HG02642 (cell line): ENCODE results near the gene NDST1.

Experiments
- ATAC-seq: cut with Tn5 transposase; IDR thresholded peaks from one replicate; pipeline ENCODE4 v1.9.1; 2021; ENCODE audit warnings: mild to moderate bottlenecking; ENCODE audit not compliant: unreplicated experiment, poor library complexity

Gene NDST1

DNA sequence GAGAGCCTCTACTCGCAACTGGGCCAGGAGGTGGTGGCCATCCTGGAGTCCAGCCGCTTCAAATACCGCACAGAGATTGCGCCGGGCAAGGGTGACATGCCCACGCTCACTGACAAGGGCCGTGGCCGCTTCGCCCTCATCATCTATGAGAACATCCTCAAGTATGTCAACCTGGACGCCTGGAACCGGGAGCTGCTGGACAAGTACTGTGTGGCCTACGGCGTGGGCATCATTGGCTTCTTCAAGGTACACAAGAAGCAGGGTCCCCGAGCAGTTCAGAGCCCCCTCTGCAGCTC, 13.5 kb downstream of the NDST1 start:
- no peak for ATAC-seq

DNA sequence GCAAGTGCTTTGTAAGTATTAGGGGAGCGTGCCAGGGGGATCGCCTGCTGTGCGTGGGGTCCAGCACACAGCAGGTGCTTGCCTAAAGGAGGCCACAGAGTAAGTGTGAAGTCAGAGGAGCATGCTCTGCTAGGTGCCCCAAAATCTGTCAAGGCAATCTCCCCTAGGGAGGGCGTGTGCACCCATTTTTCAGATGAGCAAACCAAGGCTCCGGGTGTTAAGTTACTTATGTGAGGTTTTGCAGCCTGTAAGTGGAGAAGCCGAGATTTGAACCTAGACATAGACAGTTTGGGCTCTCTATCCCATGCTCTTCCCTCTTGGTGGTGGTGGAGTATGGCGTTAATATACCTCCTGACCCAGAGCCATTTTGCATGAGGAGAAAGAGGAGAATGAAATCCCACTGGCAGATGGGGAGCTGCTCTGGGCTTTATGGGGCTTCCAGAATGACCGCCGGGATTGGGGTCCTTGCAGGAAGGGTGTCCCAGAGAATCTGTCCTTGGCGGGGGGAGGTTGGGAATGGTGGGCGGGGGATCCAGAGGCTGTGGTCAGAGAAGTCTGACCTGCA, 14.1 kb downstream of the NDST1 start:
- ATAC-seq = no peak

DNA sequence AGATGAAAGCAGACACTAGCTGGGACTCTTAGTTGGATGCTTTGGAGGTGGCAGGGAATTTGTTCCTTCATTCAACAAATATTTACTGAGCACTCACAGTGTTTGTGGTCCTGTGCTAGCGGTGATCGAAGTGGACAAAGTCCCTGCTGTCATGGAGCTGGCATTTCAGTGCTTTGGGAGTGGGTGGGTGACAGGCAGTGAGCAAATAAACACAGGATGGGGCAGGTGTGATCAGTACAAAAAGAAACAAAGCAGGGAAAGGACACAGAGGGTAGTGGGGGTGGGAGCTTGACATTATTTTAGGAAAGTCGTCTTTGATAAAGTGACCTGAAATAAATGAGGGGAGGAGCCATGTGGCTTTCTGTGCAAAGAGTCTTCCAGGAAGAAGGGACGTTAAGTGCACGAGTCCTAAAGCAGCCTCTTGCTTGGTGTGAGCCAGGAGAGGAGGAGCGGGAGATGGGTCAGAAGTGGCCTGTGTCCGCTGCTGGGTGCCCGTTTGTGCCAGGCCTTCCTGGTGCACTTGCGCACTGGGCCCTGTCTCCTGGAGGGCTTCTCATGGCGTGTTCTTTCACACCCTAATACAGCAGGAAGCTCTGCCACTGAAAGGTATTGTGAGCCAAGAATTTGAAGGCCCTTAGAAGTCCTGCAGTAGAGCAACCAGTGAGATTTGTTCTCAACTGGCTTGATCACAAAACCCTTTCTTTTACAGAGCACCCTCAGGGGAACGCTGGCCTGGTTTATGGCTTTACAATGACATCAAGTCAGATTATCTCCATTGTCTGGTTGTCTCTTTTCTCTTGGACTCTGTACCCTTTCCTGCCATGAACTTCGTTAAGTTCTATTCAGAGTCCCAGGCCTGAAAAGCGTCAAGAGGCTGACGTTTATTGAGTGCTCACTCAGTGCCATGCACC, 14.8 kb downstream of the NDST1 start:
- ATAC-seq = no peak

DNA sequence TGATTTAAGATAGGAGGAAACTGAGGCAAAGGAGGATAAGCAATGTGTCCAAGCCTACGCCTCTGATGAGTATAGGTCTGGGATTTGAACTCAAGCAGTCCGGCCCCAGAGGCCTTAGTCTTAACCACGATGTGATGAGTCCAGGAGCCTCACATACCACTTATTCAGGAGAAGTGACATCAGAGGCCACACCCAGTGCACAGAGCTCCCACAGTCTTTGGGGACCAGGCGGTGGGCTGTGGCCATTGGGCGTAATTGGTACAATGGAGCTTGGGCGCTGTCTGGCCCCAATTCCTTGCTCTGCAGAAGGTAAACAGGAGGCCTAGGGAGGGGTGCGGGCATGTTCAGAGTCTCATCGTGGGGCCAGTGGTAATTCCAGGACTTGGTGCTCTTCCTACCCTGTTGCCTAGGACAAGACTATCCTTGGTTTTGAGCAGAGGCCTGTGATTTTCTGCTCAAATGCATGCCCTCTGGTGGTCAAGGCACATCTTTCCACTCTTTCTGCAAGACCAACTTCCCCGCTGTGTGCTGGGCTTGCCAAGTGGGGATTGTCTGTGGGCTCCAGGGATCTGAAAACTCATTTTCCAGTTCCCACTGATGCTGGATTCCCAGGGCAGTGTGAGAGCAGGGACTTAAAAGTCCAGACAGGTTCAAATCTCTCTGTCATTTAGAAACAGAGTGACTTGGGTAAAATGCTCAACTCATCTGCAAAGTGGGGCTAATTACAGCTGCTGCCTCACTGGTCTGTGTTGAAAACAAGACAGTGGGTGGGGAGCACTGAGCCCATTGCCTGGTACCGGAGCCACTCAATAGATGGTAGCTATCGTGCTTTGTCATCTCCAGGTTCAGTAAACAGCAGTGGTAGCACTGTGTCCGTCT, 15.8 kb downstream of the NDST1 start:
- ATAC-seq = no peak

DNA sequence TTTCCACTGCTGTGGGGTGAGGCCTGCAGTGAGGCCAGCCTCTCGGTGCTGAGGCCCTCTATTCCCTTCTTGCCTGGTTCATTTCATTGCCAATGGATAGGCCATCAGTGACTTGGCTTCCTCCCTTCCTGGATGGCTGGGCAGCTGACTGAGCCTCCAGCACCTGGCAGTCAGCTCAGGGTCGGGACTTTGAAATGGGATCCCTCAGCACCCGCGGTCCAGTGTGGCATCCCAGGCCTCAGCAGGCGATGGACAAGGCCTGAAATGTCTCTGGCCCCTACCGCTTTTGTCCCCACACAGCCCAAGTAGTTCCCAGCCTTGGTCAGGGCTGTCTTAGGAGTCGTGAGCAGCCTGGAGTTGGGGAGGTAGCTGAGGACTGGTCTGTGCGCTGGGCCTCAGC, 17.2 kb downstream of the NDST1 start:
- no peak for ATAC-seq

DNA sequence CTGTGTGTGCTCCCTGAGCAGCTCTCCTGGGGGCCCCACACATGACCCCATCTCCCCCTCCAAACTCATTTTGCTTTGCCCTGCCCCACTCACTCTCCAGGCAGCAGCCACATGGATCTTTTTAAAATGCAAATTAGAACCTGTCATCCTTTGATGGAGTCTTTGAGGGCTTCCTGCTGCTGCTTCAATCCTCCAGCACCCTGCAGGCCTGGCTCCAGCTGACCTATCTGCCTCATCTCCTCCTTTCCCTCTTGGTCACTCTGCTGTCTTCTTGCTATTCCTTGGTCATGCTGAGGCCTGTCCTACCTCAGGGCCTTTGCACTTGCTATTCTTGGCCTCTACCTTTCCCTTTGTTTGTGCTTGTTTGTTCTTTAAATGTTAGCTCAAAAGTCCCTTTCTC, 17.9 kb downstream of the NDST1 start:
- ATAC-seq = no peak

DNA sequence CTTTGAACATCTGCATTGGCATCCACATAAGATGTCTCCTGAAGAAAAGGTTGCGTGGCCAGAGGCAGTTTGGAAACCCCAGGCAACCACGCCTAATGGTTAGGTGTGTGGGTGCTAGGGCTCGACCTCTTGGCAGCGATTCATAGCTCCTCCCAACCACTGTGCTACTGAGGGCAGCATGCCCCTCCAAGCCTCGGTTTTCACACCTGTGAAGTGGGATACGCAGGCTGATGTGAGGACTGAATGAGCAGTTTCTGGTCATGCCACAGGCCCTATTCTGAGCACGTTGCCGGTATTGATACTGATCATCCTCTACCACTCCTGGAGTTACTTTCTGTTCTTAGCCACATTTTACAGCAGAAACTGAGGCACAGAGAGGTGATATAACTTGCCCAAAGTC, 19.1 kb downstream of the NDST1 start:
- ATAC-seq = no peak

DNA sequence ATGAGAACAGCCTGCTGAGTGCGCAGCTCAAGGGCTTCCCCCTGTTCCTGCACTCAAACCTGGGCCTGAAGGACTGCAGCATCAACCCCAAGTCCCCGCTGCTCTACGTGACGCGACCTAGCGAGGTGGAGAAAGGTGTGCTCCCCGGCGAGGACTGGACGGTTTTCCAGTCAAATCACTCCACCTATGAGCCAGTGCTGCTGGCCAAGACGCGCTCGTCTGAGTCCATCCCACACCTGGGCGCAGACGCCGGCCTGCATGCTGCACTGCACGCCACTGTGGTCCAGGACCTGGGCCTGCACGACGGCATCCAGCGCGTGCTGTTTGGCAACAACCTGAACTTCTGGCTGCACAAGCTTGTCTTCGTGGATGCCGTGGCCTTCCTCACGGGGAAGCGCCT, 19.9 kb downstream of the NDST1 start:
- ATAC-seq = no peak

DNA sequence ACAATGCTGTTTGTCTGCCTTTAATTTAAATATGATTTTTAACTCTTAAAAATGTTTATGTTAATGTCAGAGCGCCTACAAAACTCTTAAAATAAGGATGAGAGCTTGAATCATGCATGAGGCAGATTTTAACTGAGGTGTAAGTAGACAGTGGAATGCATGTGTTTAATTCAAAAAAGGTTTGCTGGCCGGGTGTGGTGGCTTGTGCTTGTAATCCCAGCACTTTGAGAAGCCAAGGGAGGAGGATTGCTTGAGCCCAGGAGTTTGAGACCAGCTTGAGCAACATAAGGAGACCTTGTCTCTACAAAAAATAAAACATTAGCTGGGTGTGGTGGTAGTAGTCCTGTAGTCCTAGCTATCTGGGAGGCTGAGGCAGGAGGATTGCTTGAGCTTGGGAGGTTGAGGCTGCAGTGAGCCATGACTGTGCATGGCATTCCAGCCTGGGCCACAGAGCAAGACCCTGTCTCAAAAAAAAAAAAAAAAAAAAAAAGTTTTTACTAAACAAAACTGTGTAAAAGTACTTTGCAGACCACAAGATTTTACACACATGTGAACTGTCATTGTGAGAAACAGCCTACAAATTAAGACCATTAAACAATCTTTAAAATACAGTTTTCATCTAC, 21.1 kb downstream of the NDST1 start:
- ATAC-seq = no peak

DNA sequence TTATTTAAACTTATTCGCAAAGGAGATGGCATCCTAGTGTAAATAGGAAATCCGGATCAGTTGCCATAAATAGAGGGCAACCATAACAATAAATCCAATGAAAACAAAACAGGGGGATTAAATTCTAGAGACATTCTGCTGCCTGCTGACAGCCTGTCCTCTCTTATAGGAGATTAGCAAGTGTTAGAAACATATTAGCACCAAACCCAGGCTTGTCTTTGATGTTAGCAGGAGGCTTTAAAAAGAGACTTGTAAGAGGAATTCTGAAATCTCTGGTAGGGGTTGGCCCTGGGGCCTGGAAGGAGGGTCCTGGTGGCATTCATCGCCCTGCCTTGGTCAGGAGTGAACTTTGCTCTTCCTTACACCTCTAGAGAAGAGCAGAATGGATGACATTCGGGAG, 21.6 kb downstream of the NDST1 start:
- ATAC-seq = no peak

DNA sequence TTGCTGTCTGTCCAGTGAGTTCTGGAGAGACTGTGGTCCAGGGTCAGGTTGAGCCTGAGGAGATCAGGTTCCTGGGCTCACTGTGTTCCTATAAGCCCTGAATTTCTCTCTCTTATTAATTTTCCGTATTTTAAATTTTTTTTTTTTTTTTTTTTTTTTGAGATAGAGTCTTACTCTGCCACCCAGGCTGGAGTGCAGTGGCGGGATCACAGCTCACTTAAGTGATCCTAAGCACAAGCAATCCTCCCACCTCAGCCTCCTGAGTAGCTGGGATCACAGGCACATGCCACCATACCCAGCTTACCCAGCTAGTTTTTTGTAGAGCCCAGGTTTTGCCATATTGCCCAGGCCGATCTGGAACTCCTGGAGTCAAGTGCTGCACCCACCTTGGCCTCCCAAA, 22.5 kb downstream of the NDST1 start:
- ATAC-seq = no peak

DNA sequence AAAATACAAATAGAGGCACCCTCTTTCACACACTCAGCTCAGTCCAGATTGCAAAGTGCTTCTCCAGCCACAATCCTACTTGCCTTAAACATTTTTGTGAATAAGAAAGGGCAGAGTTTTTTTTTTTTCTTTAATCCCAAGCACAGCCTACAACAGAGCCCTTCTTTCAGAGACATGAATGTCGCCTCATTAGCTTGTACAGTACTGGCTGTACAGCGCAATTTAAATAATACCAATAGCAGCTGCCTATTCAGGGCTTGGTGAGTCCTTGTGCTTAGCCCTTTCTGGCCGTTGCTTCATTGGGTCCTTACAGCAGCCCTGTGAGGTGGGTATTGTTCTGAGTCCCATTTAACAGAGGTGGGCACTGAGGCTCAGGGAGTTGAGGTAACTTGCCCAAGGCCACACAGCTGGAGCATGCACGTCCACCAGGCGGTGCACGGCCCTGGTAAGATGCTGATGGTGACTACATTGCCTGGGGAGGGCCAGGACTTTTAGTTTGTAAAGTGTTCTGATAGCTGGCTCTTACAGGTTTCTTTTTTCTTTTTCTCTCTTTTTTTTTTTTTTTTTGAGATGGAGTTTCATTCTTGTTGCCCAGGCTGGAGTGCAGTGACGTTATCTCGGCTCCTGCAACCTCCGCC, 23.1 kb downstream of the NDST1 start:
- ATAC-seq = no peak

DNA sequence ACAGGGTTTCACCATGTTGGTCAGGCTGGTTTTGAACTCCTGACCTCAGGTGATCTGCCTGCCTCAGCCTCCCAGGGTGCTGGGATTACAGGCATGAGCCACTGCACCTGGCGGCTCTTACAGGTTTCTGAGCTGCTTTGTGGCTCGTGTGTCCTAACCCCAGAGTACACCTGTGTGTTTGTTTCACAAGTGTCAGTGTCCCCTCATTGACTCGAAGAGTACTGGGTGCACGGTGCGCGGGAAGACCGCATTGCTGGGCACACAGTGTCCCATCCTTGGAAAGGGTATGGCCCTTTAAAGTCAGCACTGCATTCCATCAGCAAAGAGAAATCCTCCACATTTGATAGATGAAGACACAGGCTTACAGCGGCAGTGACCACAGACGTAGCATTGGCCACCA, 23.8 kb downstream of the NDST1 start:
- no peak for ATAC-seq

DNA sequence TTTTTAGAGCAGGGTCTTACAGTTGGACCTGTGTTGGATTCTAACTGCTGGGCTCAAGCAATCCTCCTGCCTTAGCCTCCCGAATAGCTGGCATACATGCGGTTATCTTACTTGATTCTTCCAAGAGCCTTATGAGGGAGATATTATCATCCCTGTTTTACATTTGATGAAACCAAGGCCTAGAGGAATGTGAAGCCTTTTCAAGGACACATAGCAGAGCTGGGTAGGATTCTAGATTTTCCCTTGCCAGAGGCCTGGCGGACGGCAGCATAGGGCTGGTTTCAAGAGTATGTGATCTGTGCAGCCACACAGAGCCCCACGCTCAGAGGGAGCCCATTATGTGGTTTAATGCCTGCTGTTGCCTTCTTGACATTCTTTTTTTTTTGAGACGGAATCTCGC, 24.2 kb downstream of the NDST1 start:
- no peak for ATAC-seq

DNA sequence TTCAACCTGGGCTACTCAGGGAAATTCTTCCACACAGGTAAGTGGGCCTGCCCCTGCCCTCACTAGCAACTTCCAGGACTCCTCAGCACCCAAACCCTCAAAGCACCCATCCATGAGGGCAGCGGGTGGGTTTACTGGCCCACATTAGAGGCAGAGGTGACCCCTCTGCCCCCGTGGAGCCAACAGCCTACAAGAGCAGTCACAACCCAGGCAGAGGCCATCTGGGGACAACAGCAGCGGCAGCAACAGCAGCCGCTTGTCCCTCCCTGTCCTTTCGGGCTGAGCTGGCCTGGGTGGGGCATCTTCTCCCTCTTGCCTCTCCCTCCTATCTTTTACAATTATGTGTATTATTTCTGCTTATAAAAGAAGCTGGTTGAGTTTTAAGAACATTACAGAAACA, 25.1 kb downstream of the NDST1 start:
- no peak for ATAC-seq

DNA sequence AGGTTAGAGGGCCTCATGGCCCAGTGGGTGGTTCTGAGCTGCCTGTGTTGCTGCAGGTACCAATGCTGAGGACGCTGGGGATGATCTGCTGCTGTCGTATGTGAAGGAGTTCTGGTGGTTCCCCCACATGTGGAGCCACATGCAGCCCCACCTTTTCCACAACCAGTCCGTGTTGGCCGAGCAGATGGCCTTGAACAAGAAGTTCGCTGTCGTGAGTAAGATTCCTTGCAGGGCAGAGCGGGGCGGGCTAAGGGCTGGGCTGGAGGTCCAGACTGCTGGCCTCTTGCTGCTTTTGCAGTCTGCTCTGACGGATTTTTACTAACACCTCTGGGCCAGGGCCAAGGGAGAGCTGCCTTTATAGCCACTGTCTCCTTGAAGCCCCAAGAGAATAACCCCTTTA, 26.9 kb downstream of the NDST1 start:
- no peak for ATAC-seq

DNA sequence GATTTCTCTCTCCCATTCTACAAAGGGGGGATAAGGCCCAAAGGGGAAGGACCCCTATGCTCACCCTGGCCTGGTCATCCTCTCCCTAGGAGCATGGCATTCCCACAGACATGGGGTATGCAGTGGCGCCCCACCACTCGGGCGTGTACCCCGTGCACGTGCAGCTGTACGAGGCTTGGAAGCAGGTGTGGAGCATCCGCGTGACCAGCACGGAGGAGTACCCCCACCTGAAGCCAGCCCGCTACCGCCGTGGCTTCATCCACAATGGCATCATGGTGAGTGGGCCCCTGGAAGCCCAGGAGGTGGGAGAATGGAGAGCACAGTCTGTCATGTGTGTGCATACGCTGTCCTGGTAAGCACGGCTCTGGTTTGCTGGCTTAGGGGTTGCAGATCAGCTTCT, 27.7 kb downstream of the NDST1 start:
- no peak for ATAC-seq

DNA sequence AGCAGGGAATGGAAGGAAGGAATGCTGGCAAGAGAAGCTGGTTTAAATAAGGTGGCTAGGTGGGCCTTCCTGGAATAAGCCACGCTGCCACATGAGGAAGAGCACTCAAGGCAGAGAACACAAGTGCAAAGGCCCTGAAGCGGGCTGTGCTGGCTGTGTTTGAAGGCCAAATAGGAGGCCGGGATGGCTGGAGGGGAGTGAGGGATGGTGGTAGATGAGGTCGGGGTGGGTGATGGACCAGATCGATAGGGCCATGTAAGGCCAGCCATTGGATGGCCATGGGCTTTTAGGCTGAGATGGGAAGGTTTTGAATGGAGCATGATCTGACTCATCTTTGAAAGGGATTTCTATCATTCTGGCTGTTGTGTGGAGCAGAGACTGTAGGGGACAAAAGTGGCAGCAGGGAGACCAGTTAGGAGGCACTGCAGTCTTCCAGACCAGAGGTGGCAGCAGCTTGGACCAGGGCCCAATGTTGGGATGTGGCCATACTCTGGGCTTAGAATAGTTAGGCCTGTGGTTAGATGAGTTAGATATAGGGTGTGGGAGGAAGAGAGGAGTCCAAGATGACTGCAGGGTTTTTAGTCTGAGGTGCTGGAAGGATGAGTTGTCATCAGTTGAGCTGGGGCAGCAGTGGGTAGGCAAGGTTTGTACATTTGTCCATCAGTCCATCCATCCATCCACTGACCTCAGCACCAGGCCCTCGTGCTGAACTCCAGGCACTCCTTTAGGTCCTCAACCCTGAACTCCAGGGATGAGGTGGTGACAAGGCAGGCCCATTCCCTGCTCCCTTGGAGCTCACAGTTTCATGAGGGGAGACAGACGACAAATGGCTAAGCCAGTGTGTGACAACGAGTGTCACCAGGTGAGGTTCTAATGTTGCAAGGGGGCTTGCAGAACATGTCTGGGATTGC, 30.3 kb downstream of the NDST1 start:
- no peak for ATAC-seq

DNA sequence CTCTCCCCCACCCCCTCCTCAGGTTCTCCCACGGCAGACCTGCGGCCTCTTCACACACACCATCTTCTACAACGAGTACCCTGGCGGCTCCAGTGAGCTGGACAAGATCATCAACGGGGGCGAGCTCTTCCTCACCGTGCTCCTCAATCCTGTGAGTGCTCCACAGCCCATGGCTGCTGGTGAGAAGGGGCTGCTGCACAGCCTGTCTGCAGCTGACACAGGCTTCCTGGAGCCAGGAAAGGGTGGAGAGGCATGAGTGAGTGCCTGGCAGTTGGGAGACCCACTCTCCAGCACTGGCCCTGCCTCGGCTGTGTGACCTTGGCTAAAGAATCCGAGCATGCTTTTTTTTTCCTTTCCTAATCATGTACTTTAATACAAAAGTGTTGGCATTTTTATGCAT, 31.3 kb downstream of the NDST1 start:
- ATAC-seq = no peak
